ENCODE data around the gene SLAMF1. TPM values are rescaled to one million over a fixed set of nuclear protein-coding genes. Genes with fewer than 3 reads are reported as not detected.
"Not testable (repeated sequence)": the region's sequence is repeated elsewhere in the genome, so short reads cannot be mapped to it uniquely, and the experiment has no call there.

SLAMF1 gene
- total RNA-seq, 2 experiments from 2014 or later: 48.5 to 50.1 TPM

- H3K4me3 Mint-ChIP-seq: peak overlapping the region; percentile 70
- ATAC-seq: peak; percentile 75
- H3K4me1 Mint-ChIP-seq (ENCODE audit: low read depth): peaks cover 97% of the 10 kb centered on the region
- peak; percentile 90 for DNase-seq
- H3K27ac Mint-ChIP-seq: peak overlapping the region; percentile 92
- H3K9me3 Mint-ChIP-seq (ENCODE audit: insufficient read depth): peaks cover 4% of the 10 kb centered on the region
- H3K27me3 Mint-ChIP-seq (ENCODE audit: low read depth): no peaks in the 10 kb centered on the region
- peaks cover 89% of the 10 kb centered on the region for H3K36me3 Mint-ChIP-seq (ENCODE audit: low read depth)
- ChIA-PET POLR2A (interaction anchor here (0.6 to 4.7 kb wide), 13 partner anchors 8 to 439 kb away, joined by 3 to 51 read pairs (median 5); partner anchors contain the start of gene SLAMF1), CTCF (interaction anchor here (0.5 to 7.5 kb wide), 16 partner anchors 7 to 201 kb away, joined by 3 to 76 read pairs (median 4); partner anchors contain the start of gene SLAMF1)
Observed at GRCh38 chr1:160629286-160630210, 17.3 kb downstream of the SLAMF1 start.

- peak overlapping the region; percentile 70 for H3K4me3 Mint-ChIP-seq
- H3K27ac Mint-ChIP-seq: peak overlapping the region; percentile 92
- DNase-seq (peak; percentile 58), ATAC-seq (peak; percentile 26)
- H3K36me3 Mint-ChIP-seq (ENCODE audit: low read depth): peaks cover 89% of the 10 kb centered on the region
- peaks cover 4% of the 10 kb centered on the region for H3K9me3 Mint-ChIP-seq (ENCODE audit: insufficient read depth)
- peaks cover 97% of the 10 kb centered on the region for H3K4me1 Mint-ChIP-seq (ENCODE audit: low read depth)
- no peaks in the 10 kb centered on the region for H3K27me3 Mint-ChIP-seq (ENCODE audit: low read depth)
- ChIA-PET CTCF (interaction anchor here (0.5 to 7.5 kb wide), 16 partner anchors 8 to 200 kb away, joined by 3 to 76 read pairs (median 5); partner anchors contain the start of gene SLAMF1), POLR2A (interaction anchor here (0.6 to 4.7 kb wide), 14 partner anchors 9 to 440 kb away, joined by 3 to 51 read pairs (median 4); partner anchors contain the start of gene SLAMF1)
Observed at GRCh38 chr1:160628799-160629263, 18.0 kb downstream of the SLAMF1 start.

DNA sequence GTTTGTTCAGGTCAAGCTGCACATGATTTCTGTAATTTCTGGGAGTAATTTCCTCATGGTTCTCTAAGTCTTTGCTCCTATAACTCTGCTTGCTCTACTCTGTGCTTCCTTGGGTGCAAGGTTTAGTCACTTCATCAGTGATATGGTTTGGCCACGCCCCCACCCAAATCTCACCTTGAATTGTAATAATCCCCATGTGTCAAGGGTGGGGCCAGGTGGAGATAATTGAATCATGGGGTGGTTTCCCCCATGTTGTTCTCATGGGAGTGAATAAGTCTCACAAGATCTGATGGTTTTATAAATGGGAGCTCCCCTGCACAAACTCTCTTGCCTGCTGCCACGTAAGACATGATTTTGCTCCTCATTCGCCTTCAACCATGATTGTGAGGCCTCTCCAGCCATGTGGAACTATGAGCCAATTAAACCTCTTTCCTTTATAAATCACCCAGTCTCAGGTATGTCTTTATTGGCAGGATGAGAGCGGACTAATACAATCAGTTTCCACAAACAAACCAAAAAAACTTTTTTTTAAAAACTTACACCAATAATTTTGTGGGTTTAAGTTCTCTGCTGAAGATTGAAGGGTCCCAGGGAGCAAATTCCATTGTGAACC, 19.1 kb downstream of the SLAMF1 start:
- ChIA-PET POLR2A (interaction anchor here (0.8 to 4.7 kb wide), 12 partner anchors 9 to 129 kb away, joined by 3 to 51 read pairs (median 6); partner anchors contain the start of gene SLAMF1), CTCF (interaction anchor here (0.8 to 7.5 kb wide), 12 partner anchors 9 to 83 kb away, joined by 3 to 76 read pairs (median 5); partner anchors contain the start of gene SLAMF1)
- not testable (repeated sequence) for H3K27me3 Mint-ChIP-seq (ENCODE audit: low read depth); ATAC-seq; H3K9me3 Mint-ChIP-seq (ENCODE audit: insufficient read depth); DNase-seq
- peak overlapping the region; percentile 52 for H3K4me3 Mint-ChIP-seq
- peaks cover 97% of the 10 kb centered on the region for H3K4me1 Mint-ChIP-seq (ENCODE audit: low read depth)
- H3K27ac Mint-ChIP-seq: peak overlapping the region; percentile 90
- peaks cover 89% of the 10 kb centered on the region for H3K36me3 Mint-ChIP-seq (ENCODE audit: low read depth)

GRCh38 chr1:160626509-160627342, 20.1 kb downstream of the SLAMF1 start:
- Mint-ChIP-seq H3K9me3 (ENCODE audit: insufficient read depth) (peaks cover 4% of the 10 kb centered on the region), H3K36me3 (ENCODE audit: low read depth) (peaks cover 91% of the 10 kb centered on the region), H3K4me3 (peak overlapping the region; percentile 50), H3K27ac (peak overlapping the region; percentile 90), H3K4me1 (ENCODE audit: low read depth) (peaks cover 98% of the 10 kb centered on the region), H3K27me3 (ENCODE audit: low read depth) (no peaks in the 10 kb centered on the region)
- ChIA-PET CTCF (interaction anchor here (0.6 to 7.5 kb wide), 10 partner anchors 8 to 325 kb away, joined by 3 to 76 read pairs (median 4); partner anchors contain the start of gene SLAMF1), POLR2A (interaction anchor here (0.6 to 4.7 kb wide), 11 partner anchors 8 to 88 kb away, joined by 3 to 51 read pairs (median 4); partner anchors contain the start of gene SLAMF1)
- DNase-seq: no peak
- ATAC-seq: peak; percentile 27

GRCh38 chr1:160625725-160626498, 20.9 kb downstream of the SLAMF1 start:
- H3K4me3 Mint-ChIP-seq: peak overlapping the region; percentile 50
- no peaks in the 10 kb centered on the region for H3K27me3 Mint-ChIP-seq (ENCODE audit: low read depth)
- H3K4me1 Mint-ChIP-seq (ENCODE audit: low read depth): peaks cover 98% of the 10 kb centered on the region
- H3K36me3 Mint-ChIP-seq (ENCODE audit: low read depth): peaks cover 89% of the 10 kb centered on the region
- DNase-seq (no peak), ATAC-seq (no peak)
- peaks cover 4% of the 10 kb centered on the region for H3K9me3 Mint-ChIP-seq (ENCODE audit: insufficient read depth)
- peak overlapping the region; percentile 90 for H3K27ac Mint-ChIP-seq
- POLR2A ChIA-PET: interaction anchor here (0.6 to 4.7 kb wide), 9 partner anchors 7 to 87 kb away, joined by 3 to 51 read pairs (median 5); partner anchors contain the start of gene SLAMF1
- CTCF ChIA-PET: interaction anchor here (1.0 to 7.5 kb wide), 8 partner anchors 7 to 326 kb away, joined by 3 to 76 read pairs (median 4); partner anchors contain the start of gene CD48

DNA sequence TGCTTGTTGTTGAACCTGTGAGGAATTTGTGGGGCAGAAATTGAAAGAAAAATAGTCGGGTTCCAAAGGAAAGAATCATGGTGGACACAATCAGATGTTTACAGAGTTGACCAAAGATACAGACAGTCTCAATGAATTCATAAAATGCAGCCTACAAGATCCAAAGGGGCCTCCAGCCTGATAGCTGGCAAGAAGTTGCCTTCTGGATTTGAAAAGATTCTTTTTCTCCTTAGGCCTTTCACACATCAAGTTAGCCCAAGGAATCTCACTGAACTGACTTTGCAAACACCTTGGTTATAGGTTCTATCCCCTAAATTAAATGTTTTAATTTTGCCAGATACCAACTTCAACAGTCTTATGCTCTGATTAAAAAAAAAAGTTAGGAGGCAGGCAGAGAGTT, 21.5 kb downstream of the SLAMF1 start:
- POLR2A ChIA-PET: interaction anchor here (2.2 kb wide), 1 partner anchor 21 kb away, joined by 13 read pairs; the partner anchor contains the start of gene SLAMF1
- Mint-ChIP-seq H3K36me3 (ENCODE audit: low read depth) (peaks cover 85% of the 10 kb centered on the region), H3K27me3 (ENCODE audit: low read depth) (no peaks in the 10 kb centered on the region), H3K27ac (peak overlapping the region; percentile 90), H3K9me3 (ENCODE audit: insufficient read depth) (peaks cover 4% of the 10 kb centered on the region), H3K4me1 (ENCODE audit: low read depth) (peaks cover 94% of the 10 kb centered on the region), H3K4me3 (no peak overlapping the region)
- no peak for ATAC-seq
- no peak for DNase-seq
- CTCF ChIA-PET: interaction anchor here (0.6 to 1.6 kb wide), 7 partner anchors 15 to 119 kb away, joined by 3 to 9 read pairs (median 4); partner anchors contain the start of gene CD48

GRCh38 chr1:160624464-160624863, 22.4 kb downstream of the SLAMF1 start:
- POLR2A ChIA-PET: interaction anchor here (0.6 to 2.2 kb wide), 2 partner anchors 22 to 223 kb away, joined by 3 to 13 read pairs; partner anchors contain the start of gene SLAMF1
- peak overlapping the region; percentile 98 for H3K27ac Mint-ChIP-seq
- no peaks in the 10 kb centered on the region for H3K27me3 Mint-ChIP-seq (ENCODE audit: low read depth)
- H3K4me3 Mint-ChIP-seq: peak overlapping the region; percentile 47
- CTCF ChIA-PET: interaction anchor here (1.2 to 1.6 kb wide), 4 partner anchors 16 to 82 kb away, joined by 3 to 9 read pairs (median 4); no protein-coding TSS in a partner anchor
- peaks cover 6% of the 10 kb centered on the region for H3K9me3 Mint-ChIP-seq (ENCODE audit: insufficient read depth)
- H3K36me3 Mint-ChIP-seq (ENCODE audit: low read depth): peaks cover 87% of the 10 kb centered on the region
- DNase-seq: no peak
- no peak for ATAC-seq
- H3K4me1 Mint-ChIP-seq (ENCODE audit: low read depth): peaks cover 92% of the 10 kb centered on the region

GRCh38 chr1:160623862-160624261, 23.0 kb downstream of the SLAMF1 start:
- peak; percentile 24 for ATAC-seq
- peak overlapping the region; percentile 56 for H3K4me3 Mint-ChIP-seq
- no peaks in the 10 kb centered on the region for H3K27me3 Mint-ChIP-seq (ENCODE audit: low read depth)
- DNase-seq: no peak
- ChIA-PET CTCF (interaction anchor here (0.8 to 2.6 kb wide), 9 partner anchors 8 to 81 kb away, joined by 3 to 18 read pairs (median 6); no protein-coding TSS in a partner anchor), POLR2A (interaction anchor here (0.6 to 2.2 kb wide), 3 partner anchors 22 to 224 kb away, joined by 3 to 13 read pairs (median 4); partner anchors contain the start of gene SLAMF1)
- peaks cover 90% of the 10 kb centered on the region for H3K36me3 Mint-ChIP-seq (ENCODE audit: low read depth)
- peaks cover 94% of the 10 kb centered on the region for H3K4me1 Mint-ChIP-seq (ENCODE audit: low read depth)
- H3K9me3 Mint-ChIP-seq (ENCODE audit: insufficient read depth): peaks cover 9% of the 10 kb centered on the region
- H3K27ac Mint-ChIP-seq: peak overlapping the region; percentile 98

- Mint-ChIP-seq H3K9me3 (ENCODE audit: insufficient read depth) (peaks cover 9% of the 10 kb centered on the region), H3K4me1 (ENCODE audit: low read depth) (peaks cover 92% of the 10 kb centered on the region), H3K4me3 (peak overlapping the region; percentile 56), H3K36me3 (ENCODE audit: low read depth) (peaks cover 89% of the 10 kb centered on the region), H3K27me3 (ENCODE audit: low read depth) (no peaks in the 10 kb centered on the region), H3K27ac (peak overlapping the region; percentile 98)
- POLR2A ChIA-PET: interaction anchor here (0.6 to 2.0 kb wide), 8 partner anchors 9 to 84 kb away, joined by 3 to 16 read pairs (median 5); partner anchors contain the start of gene SLAMF1
- CTCF ChIA-PET: interaction anchor here (0.6 to 2.6 kb wide), 17 partner anchors 8 to 170 kb away, joined by 3 to 18 read pairs (median 5); no protein-coding TSS in a partner anchor
- DNase-seq (no peak), ATAC-seq (peak; percentile 57)
Observed at GRCh38 chr1:160623227-160623633, 23.6 kb downstream of the SLAMF1 start.
